ENCODE data around the gene OGFOD3.
A peak's percentile ranks its signal among the peaks of the same experiment; 100 is the strongest.
"Not testable (repeated sequence)": the region's sequence is repeated elsewhere in the genome, so short reads cannot be mapped to it uniquely, and the experiment has no call there.

OGFOD3 gene

DNA sequence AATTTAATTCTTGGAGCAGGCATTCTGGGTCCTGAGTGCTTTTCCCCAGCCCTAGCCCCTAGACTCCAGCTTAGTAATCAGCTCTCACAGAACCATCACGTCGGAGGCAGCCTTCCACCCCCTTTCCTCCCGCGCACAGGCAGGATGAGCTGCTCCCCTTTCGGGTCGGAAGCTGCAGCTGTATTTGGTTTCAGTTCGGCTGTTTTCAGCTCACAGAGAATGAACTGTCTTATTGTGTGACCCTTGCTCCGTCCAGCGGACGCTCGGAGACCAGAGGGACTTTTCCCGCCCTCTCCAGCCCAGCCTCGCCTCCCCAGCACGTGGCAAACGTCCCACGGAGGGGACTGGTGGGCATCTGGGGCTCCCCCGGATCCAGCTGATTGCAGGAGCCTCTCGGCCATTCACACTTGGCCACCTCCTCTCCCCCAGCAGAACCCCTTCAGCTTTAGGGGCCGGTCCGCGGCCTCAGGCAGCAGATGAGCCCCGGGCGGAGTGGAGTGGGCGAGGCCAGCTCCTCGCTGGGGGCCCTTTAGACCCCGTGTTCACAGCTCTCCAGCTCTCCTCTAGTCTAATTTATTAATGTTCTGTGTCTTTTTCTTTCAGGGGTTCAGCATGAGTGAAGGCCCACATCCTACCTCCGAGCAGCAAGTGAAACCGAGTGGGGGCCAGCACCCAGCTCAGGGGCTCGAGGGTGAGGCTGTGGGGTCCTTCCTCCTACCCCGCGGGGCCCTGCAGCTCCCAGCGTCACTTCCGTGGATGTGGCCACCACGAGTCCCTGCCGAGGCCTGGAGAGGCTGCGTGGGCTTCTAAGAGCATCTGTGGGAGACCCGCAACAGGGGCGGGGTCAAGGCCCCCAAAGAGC, 47.7 kb downstream of the OGFOD3 start:
- TF ChIP-seq, protein P1, sequence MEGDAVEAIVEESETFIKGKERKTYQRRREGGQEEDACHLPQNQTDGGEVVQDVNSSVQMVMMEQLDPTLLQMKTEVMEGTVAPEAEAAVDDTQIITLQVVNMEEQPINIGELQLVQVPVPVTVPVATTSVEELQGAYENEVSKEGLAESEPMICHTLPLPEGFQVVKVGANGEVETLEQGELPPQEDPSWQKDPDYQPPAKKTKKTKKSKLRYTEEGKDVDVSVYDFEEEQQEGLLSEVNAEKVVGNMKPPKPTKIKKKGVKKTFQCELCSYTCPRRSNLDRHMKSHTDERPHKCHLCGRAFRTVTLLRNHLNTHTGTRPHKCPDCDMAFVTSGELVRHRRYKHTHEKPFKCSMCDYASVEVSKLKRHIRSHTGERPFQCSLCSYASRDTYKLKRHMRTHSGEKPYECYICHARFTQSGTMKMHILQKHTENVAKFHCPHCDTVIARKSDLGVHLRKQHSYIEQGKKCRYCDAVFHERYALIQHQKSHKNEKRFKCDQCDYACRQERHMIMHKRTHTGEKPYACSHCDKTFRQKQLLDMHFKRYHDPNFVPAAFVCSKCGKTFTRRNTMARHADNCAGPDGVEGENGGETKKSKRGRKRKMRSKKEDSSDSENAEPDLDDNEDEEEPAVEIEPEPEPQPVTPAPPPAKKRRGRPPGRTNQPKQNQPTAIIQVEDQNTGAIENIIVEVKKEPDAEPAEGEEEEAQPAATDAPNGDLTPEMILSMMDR (IDR thresholded peaks at IDR 0.05; ENCODE audit: extremely low read depth, missing control alignments): no peak
- DNase-seq (ENCODE audit: low spot score): peak; percentile 75

DNA sequence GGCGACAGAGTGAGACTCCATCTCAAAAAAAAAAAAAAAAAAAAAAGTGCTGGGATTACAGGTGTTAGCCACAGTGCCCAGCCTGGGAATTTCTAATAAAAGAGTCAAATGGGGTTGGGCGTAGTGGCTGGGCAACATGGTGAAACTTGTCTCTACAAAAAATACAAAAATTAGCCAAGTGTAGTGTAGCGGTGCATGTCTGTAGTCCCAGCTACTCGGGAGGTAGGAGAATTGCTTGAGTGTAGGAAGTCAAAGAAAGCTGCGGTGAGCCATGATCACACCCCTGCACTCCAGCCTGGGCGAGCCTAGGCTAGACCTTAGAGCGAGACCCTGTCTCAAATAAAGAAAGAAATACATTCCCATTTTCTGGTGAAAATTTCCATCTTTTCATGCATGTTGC, 49.2 kb downstream of the OGFOD3 start:
- DNase-seq (ENCODE audit: low spot score): no peak
- TF ChIP-seq, protein P1 (IDR thresholded peaks at IDR 0.05; ENCODE audit: extremely low read depth, missing control alignments): no peak

DNA sequence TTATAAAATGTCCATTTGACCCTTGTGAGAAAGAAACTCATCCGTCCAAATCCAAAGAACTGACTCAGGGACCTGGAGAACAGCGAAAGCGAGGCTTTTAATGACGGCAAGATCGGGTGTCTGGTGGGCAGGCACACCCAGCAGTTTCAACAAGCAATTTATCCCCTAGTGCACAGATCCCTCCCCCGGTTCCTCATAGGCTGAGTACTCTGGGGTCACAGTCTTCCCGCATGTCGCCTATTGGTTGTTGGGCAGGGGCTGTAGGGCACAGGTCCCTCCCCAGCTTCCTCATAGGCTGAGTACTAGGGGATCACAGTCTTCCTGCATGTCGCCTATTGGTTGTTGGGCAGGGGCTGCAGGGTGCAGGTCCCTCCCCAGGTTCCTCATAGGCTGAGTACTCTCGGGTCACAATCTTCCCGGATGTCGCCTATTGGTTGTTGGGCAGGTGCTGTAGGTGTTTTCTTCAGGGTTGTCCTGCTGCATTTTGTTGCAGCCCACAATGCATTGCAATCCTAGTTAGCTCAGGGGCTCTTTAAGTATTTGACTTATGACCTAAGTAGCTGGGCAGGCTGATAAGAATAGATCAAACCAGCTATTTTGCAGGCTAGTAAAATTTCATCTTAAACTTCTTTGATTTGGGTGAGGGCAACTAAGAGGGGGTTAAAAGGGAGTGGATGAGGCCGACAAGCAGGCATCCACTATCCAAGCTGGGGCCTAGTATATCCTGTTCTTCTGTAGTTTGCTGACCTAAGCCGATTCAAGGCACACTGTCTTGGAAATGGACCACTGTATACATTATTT, 50.5 kb downstream of the OGFOD3 start:
- DNase-seq (ENCODE audit: low spot score): no peak
- TF ChIP-seq, protein P1 (IDR thresholded peaks at IDR 0.05; ENCODE audit: extremely low read depth, missing control alignments): no peak

DNA sequence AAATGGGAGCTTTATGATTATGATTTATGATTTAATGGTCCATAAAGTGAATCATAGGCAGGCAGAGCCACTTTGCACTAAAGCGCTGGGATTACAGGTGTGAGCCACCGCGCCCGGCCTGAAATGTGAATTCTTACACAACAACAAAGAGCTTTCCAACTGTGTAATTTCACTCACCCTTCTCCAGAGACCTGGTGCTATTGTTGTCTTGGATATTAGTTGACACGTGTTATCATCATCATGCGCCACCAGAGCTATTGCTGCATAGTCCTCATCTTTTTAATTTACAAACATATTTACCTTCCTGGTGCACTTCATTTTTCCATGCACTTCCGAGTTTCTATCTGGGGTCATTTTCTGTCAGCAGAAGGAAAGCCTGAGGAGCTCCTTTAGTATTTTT, 51.6 kb downstream of the OGFOD3 start:
- no peak for DNase-seq (ENCODE audit: low spot score)
- TF ChIP-seq, protein P1 (IDR thresholded peaks at IDR 0.05; ENCODE audit: extremely low read depth, missing control alignments): no peak

DNA sequence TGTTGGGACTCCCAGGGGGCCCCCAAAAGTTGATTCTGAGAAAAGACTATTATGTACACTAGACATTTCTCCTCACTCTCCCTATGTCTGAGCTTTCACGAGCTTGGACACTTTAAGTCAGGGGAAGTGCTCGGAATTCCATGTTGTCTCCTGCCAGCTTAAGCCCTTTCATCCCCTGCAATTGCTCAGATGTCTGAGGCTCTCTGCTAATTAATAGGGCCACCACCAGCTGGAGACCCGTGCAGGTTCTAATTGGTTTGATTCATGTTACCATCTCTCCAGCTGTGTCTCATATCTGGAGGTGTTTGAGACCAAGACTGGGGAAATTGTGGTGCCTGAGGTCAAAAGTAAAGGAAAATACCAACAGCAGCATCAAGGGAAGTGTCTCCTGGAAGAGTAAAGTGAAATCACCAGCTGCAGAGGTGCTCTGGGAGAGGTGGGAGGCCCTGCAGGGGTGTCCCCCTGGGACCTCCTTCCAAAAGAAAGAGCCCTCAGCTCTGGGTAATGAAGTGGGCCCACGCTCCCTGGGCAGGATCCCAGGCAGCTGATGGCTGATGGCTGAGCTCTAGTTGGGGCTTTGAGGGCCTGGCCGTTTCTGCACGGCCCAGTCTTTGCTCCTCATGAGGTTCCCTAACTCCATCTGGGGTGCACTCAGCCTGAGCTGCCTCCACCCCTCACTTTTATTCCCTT, 52.6 kb downstream of the OGFOD3 start:
- no peak for DNase-seq (ENCODE audit: low spot score)
- TF ChIP-seq, protein P1 (IDR thresholded peaks at IDR 0.05; ENCODE audit: extremely low read depth, missing control alignments): no peak

DNA sequence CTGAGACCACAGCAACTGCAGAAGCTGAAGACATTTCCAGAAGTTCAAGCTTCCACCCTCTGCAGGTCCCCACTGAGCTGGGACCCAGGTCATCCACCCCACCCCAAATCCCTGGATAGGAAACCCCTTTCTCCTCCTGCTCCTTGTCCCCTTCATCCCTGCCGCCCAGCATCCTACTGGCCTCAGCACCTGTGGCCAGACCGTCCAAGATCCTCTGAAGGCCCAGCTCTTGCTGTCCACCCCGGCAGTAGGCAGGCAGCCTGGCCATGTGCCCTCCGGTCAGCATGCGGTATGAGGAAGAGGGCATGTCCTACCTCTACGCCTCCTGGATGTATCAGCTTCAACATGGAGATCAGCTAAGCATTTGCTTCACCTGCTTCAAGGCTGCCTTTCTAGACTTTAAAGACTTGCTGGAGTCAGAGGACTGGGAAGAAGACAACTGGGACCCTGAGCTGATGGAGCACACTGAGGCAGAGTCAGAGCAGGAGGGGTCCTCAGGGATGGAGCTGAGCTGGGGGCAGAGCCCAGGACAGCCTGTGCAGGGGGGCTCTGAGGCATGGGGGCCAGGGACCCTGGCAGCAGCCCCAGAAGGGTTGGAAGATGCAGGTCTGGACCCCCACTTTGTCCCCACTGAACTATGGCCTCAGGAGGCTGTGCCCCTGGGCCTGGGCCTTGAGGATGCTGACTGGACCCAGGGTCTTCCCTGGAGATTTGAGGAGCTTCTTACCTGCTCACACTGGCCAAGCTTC, 56.3 kb downstream of the OGFOD3 start:
- no peak for DNase-seq (ENCODE audit: low spot score)
- TF ChIP-seq, protein P1 (IDR thresholded peaks at IDR 0.05; ENCODE audit: extremely low read depth, missing control alignments): no peak

DNA sequence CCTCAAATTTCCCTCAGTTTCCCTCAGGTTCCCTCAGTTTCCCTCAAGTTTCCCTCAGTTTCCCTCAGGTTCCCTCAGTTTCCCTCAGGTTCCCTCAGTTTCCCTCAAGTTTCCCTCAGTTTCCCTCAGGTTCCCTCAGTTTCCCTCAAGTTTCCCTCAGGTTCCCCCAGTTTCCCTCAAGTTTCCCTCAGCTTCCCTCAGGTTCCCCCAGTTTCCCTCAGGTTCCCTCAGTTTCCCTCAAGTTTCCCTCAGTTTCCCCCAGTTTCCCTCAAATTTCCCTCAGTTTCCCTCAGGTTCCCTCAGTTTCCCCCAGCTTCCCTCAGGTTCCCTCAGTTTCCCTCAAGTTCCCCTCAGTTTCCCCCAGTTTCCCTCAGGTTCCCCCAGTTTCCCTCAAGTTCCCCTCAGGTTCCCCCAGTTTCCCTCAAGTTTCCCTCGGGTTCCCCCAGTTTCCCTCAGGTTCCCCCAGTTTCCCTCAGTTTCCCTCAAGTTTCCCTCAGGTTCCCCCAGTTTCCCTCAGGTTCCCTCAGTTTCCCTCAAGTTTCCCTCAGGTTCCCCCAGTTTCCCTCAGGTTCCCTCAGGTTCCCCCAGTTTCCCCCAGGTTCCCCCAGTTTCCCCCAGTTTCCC, 58.8 kb downstream of the OGFOD3 start:
- not testable (repeated sequence) for DNase-seq (ENCODE audit: low spot score)

Data from GM20000 (cell line).